GM21528 (cell line): Measurements from ENCODE around the gene LAMA2.
"Not testable (repeated sequence)": the region's sequence is repeated elsewhere in the genome, so short reads cannot be mapped to it uniquely, and the experiment has no call there.

ENCODE experiments used
- ATAC-seq: cut with Tn5 transposase; IDR thresholded peaks from one replicate; pipeline ENCODE4 v1.9.1; 2021; ENCODE audit warnings: mild to moderate bottlenecking, moderate library complexity; ENCODE audit not compliant: unreplicated experiment, low FRiP score

LAMA2 gene

GRCh38 chr6:128993166-128993565 lies 110.2 kb downstream of the LAMA2 start:
- no peak for ATAC-seq

DNA sequence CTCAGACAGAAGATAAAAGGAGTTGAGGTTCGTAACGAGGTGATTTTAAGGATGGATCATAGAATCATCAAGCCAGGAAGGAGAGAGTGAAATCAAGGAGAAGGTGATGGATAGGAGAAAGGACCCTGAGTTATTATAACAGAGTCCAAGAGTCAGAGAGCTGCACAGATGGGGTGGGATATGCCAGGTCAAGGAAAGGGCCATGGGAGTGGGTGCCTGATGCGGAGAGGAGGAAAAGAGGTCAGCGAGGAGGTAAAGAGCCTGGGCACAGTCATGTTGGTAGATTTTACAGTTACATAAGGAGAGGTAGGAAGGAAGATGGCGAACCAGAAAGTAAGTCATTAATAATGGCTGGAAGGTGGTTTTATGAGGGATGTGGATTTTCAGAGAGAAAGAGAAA lies 114.9 kb downstream of the LAMA2 start:
- ATAC-seq, result no peak

- no peak for ATAC-seq
Measured at GRCh38 chr6:129006724-129007514, 124.0 kb downstream of the LAMA2 start.

DNA sequence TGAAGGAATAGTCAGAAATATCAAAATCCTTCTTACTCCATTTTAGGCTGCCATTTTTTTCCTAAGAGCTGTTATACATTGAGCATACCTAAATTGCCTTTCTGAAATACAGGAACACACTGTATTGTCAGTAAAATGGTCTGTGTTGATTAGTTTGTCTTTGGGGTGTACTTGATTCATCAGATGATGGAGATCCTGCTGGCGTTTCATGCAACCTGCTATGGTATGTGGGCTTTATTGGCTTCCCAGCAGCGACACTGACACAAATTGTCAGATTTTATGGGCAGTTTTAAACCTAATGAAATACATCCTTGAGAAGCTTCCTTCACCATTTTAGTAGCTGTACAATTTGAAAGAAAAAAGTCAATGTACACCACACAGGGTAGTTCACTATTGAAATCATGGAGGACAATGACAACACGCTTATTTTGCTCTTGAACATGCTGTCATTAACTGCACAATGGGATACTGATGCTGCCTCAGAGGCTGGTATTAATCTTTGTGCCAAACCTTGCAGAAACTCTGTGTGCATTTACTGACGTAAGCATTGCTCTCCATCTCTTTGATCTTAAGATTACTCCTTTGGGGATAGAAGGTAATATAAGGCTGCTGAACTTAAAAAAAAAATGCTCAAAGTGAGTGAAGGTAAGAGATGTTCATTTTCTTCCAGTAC lies 124.9 kb downstream of the LAMA2 start:
- no peak for ATAC-seq

GRCh38 chr6:129008591-129008990 lies 125.7 kb downstream of the LAMA2 start:
- ATAC-seq, result no peak

- no peak for ATAC-seq
Measured at GRCh38 chr6:129009851-129010250, 126.9 kb downstream of the LAMA2 start.

DNA sequence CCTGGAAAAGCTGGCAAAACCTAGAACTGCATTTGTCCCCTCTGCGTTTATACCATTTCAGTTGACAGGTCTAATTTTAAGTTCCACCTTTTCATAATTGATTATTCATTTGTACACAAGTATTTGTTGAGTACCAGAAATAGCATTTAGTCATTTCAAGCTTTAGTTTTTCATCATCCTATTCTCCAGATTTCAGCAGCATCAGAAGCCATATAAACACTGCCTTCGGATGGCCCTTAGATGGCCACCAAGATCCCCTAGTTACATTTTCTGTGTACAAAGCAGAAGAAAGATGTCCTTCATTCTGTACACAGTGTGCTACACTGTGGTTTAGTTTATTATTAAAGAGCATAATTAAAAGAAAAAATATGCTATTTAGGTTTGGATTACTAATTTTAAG lies 131.4 kb downstream of the LAMA2 start:
- ATAC-seq, result no peak

DNA sequence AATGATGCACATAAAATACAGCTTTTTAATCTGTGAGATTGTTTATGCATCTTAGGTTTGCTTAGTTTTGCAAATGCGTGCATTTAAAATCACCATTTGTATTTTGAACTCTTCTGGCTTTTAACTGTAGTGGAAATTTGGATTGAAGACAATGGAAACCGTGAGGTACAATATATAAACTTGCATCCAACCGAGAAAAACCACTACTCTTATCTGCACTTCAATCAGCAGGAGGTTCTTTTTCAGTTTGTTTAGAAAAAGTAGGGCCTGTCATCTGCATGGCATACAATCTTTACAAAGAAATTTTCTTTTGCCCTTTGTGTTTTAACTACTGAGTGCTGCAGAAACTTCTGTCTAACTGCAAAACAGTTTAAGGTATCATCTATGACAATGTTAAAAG lies 132.8 kb downstream of the LAMA2 start:
- no peak for ATAC-seq

DNA sequence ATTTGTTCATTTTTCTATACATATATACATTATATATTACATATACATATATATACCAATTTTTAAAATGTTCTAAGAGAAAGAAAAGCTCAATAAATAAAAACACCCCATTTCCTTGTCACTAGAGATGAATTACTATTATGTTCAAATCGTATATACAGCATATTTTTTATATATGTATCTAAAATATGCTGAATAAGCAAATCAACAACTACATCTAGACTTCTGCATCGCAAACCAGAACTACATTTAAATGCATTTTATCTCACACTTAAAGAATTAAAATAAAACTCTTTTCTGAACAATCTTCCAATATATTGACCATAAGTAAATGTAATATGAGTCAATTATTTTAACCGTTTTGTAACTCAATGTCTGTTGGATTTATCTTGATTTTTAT lies 133.9 kb downstream of the LAMA2 start:
- ATAC-seq, result no peak

DNA sequence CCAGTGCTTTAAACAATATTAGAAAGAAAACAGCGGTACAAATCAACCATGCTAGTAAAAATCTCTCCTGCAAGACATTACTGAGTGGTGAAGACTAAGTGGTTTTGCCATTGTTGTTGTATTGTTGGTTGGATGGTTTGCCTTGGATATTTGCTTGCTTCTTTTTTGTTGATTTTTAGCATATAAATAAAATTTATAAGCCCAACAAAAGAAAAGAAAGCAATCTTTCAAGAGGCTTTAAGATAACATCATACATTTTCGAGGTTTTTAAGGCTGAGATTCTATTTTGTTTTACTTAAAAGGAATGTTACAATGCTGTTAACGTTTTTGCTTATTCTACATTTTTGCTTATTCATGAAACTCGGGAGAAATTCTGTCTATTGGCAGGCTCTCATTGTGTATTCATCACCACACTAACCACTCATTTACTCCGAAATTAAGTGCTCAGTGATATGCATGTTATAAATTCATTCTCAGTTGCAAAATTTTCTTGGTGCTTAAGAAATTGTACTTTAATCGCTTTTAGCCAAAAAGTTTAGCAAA lies 139.1 kb downstream of the LAMA2 start:
- no peak for ATAC-seq

DNA sequence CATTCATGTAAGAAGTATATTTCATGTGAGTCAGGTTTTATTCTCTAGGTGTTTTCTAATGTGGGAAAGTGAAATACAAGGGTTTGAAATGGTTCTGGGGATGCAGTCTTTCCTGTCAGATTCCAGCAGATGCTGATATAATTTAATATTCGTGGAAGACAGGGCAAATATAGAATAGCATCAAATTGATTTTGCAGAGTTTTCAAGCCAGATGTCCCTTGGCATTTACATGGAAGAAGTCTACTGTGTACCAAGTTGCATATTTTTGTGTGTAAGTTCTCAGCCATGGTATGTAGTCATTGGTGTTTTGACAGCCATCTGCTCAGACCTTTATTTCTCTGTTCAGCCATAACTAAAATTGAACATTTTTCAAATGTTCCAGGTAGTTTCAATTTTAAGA lies 143.7 kb downstream of the LAMA2 start:
- ATAC-seq, result no peak

DNA sequence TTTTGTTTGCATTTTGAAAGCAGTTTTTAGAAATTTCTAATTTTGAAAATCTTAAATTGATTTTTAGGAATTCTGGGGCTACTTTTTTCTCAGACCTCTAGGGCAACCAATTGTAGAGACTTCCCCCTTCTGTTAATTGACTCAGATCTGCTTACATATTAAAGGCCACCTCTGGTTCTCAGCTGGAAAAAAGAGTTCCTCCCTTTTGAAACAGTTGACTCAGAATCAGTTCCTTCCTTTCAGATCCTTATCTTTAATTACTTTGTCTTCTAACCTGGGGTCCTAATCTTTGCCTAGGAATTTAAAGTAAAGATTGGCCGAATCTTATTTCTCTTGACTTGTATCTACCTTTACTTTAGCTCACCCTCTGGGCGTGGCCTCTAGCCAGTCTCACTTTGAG lies 146.8 kb downstream of the LAMA2 start:
- ATAC-seq, result no peak

DNA sequence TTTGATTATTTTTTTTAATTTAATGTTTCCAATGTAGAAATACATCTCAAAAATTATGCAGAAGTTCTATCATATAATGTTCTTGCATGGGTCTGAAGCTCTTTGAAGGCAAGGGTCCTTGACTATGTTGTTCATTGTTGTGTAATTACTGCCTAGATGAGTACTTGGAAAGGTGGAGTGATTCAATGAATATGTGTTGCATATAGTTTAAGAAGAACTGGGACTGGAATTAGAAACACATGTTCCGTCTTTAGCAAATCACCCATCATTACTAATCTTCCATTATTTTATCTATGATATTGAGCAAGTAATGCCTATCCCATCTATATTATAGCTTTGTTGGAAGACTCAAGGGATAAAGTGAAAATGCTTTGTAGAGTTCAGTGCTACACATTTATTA lies 147.3 kb downstream of the LAMA2 start:
- ATAC-seq, result no peak

- ATAC-seq, result no peak
Measured at GRCh38 chr6:129031051-129031599, 148.2 kb downstream of the LAMA2 start.

DNA sequence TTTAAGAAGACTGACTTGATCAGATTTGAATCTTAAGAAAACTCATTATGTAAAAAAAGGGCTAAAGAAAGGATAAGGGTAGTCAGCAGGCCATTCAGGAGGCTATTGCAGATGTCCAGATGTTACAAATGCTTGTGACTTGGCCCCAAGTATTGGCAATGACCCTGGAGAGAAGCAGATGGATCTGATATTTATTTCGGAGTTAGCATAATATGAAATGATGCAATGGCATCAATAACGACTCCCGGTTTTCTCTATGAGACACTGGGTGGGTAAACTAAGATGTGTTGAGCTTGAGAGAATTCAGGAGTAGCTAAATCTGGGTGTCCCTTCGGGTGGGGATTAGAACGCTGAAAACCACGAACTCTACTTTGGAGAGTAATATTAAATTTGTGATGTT lies 149.7 kb downstream of the LAMA2 start:
- ATAC-seq, result no peak

GRCh38 chr6:129033180-129033579 lies 150.2 kb downstream of the LAMA2 start:
- no peak for ATAC-seq

DNA sequence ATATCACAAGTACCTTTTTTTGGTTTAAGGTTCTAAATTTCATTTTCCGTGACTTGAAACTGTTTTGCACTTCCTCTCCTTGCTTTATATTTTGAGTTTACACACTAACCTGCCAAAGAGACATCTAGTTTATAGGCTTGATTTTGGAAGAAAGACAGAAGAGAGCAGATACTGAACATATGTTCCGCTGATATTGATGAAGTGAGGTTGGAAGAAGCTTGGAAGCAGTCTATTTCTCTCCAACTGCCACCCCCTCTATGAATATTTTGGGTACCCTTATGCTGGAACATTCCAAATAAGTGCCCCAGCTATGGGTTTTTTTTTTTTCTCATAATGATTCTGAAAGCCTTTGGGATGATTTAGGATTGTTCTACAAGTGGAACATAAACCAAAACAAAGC lies 150.6 kb downstream of the LAMA2 start:
- no peak for ATAC-seq

- ATAC-seq, result no peak
Measured at GRCh38 chr6:129041563-129041962, 158.6 kb downstream of the LAMA2 start.

DNA sequence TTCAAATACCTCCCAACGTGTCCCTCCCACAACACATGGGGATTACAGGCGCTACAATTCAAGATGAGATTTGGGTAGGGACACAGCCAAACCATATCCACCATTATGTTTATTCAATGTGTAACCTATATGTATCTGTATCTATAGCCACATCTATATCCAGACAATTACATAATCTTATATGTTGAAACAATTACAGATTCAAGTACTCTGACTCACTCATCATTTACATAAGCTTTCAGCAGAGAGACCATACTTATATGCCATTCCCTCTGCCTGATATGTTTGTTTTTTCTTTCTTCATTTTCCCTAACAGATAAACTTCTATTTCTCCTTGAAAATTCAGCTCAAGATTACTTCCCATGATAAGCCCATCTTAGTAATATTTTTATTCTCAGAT lies 163.6 kb downstream of the LAMA2 start:
- no peak for ATAC-seq

DNA sequence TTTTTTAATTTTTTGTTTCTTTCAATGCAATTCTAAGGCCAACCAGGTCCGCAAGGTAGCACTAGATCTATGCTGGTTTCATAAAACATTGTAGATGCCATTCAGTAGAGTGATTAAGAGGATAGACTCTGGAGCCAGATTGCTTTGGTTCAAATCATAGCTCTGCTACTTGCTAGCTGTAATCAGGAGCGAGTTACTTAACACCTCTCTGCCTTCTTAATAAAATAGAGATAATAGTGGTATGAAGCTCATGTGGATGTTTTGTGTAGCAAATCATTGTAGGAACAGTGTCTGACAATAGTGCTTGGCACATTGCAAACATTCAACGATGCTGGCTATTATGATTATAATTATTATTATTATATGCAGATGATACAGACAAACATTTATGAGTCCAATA lies 164.9 kb downstream of the LAMA2 start:
- no peak for ATAC-seq

DNA sequence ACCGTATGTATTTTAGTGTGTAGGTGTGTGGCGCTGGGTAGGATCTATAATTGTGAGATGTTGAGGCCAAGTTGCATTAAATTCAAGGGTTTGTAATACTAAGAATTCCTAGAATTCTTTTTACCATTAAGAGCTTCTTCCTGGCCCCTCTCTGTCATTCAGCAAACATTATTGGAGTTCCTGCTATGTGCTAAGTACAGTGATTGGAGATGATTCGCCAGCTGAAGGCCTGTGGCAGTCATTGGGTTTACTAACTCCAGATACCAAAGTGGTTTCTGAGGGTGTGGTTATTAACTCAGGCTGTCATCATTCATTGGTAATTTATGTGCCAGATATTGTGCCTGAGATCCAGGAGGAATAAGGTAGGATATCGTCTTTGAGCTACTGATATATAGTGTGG lies 167.1 kb downstream of the LAMA2 start:
- ATAC-seq, result no peak

GRCh38 chr6:129053143-129053542 lies 170.2 kb downstream of the LAMA2 start:
- not testable (repeated sequence) for ATAC-seq
